Panc1 (cell line): ENCODE measurements around the gene NSMCE1. TPM values are rescaled to one million over a fixed set of nuclear protein-coding genes. Genes with fewer than 3 reads are reported as not detected.
A peak's percentile ranks its signal among the peaks of the same experiment; 100 is the strongest.

ENCODE experiments used
- ATAC-seq: fragments of 200-7000 bp; cut with Tn5 transposase; 2 replicates; pipeline ENCODE4 v1.9.1; 2020; ENCODE audit warnings: mild to moderate bottlenecking, moderate library complexity
- BruUV-seq: library from RNA; stranded (reverse); fragments of 400-500 nt; replicated peaks from 2 replicates; lab custom pipeline; 2021; lab: Mats Ljungman, UMichigan
- CTCF ChIA-PET: fragments of 300-600 bp; sonication (Branson Sonifier 250); formaldehyde crosslinking; loops from one replicate; lab custom pipeline; 2022; ENCODE audit warnings: antibody characterized with exemption; lab: Charles Lee
- POLR2A ChIA-PET: fragments of 300-600 bp; sonication (Branson Sonifier 250); formaldehyde crosslinking; loops from one replicate; lab custom pipeline; 2022; ENCODE audit warnings: antibody characterized with exemption; lab: Charles Lee
- DNase-seq: peaks from one replicate; pipeline ENCODE4 v3.0.0-alpha.2; 2010; ENCODE audit warnings: low read depth, low spot score
- H3K27ac ChIP-seq: 2 replicates; pipeline ENCODE4 v1.5.1; 2011; ENCODE audit warnings: mild to moderate bottlenecking, low read length, inconsistent platforms
- H3K27me3 ChIP-seq: fragments of 200-500 bp; sonication (Bioruptor generic); 2 replicates; pipeline ENCODE4 v1.6.0; 2014; ENCODE audit warnings: low read length, inconsistent platforms; ENCODE audit not compliant: control insufficient read depth, insufficient read depth
- H3K36me3 ChIP-seq: fragments of 200-500 bp; sonication (Bioruptor generic); 2 replicates; pipeline ENCODE4 v1.5.1; 2014; ENCODE audit warnings: inconsistent platforms, mild to moderate bottlenecking, low read length, moderate library complexity; ENCODE audit not compliant: control insufficient read depth, insufficient read depth
- H3K4me1 ChIP-seq: 2 replicates; pipeline ENCODE4 v1.5.1; 2011; ENCODE audit warnings: inconsistent platforms, mild to moderate bottlenecking, low read length, moderate library complexity; ENCODE audit not compliant: control insufficient read depth, insufficient read depth
- H3K4me3 ChIP-seq, 2 experiments: 2 replicates each; pipeline ENCODE4 v1.5.1; 2011 to 2012; ENCODE audit warnings: low read depth in 2 of 2, low read length in 2 of 2, mild to moderate bottlenecking in 2 of 2, inconsistent platforms in 1 of 2, moderate library complexity in 1 of 2
- H3K9me3 ChIP-seq: fragments of 200-500 bp; sonication (Bioruptor generic); 2 replicates; pipeline ENCODE4 v1.5.1; 2014; ENCODE audit warnings: low read depth, mild to moderate bottlenecking, inconsistent platforms, low read length, moderate library complexity; ENCODE audit not compliant: control insufficient read depth, insufficient read depth
- CTCF ChIP-seq: fragments of 450-650 bp; IDR thresholded peaks from 2 replicates; pipeline ENCODE4 v1.5.1; 2017; ENCODE audit warnings: mild to moderate bottlenecking
- POLR2AphosphoS5 ChIP-seq: IDR thresholded peaks from 2 replicates; pipeline ENCODE4 v1.6.1; 2012; ENCODE audit warnings: mild to moderate bottlenecking, low read depth, low read length, moderate library complexity
- REST ChIP-seq, 2 experiments: IDR thresholded peaks; 2 replicates each; pipeline ENCODE4 v1.6.1; 2011 to 2012; ENCODE audit warnings: low read depth in 2 of 2, control low read depth in 1 of 2, low read length in 1 of 2, mild to moderate bottlenecking in 1 of 2, moderate library complexity in 1 of 2; ENCODE audit not compliant: insufficient read depth in 1 of 2
- SIN3A ChIP-seq: IDR thresholded peaks from 2 replicates; pipeline ENCODE4 v1.6.1; 2012; ENCODE audit warnings: low read depth, mild to moderate bottlenecking, low read length, moderate library complexity, borderline replicate concordance; ENCODE audit not compliant: insufficient read depth
- TCF7L2 ChIP-seq: IDR thresholded peaks from 2 replicates; pipeline ENCODE4 v1.6.1; 2011; ENCODE audit warnings: mild to moderate bottlenecking, low read depth, low read length, inconsistent platforms
- in situ Hi-C: cut with HindIII; loops from 2 replicates; pipeline ENCODE4 v1.10.0; 2016; ENCODE audit warnings: low sequenced_read_pairs, low pct_unique_long_range_greater_than_20kb
- intact Hi-C: fragments of 100-400 bp; cut with micrococcal nuclease; formaldehyde crosslinking; loops from one replicate; pipeline ENCODE4 v1.10.0; 2022; ENCODE audit not compliant: unreplicated experiment
- total RNA-seq: library from RNA; stranded (reverse); gene quantifications from one replicate; pipeline ENCODE4 v1.2.1, GENCODE V29; 2021; ENCODE audit not compliant: unreplicated experiment

NSMCE1 gene
- total RNA-seq, 1 experiment from 2014 or later = 48.2 TPM

DNA sequence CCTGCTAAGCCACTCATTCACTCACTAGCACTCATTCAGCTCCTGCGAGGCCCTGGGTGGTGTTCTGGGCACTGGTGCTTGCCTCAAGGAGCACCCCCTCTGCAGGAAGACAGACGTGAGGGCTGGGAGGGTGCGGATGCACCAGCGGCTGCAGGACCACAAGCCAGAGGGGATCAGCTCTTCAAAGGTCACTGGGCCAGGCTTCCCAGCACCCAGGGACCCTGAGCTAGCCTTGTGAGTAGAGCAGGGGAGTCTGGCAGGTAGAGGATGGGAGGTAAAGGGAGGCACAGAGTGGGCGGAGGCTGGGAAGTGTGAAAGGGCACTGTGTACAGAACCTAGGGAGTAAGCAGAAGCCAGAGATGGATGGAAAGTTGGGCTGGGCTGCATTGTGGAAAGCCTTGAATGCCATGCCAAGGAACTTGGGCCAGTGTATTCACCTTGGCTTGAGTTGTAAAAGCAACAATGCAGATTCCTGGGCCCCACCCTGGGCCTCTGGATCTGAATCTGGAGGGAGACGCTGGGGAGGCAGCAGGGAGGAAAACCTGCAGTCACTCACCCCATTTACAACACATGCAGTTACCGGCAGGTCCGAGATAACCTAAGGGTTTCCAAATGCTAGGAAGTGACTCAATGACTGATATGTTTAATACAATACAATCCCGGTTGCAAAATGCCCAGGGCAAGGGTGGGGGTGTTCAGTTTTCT is 46.9 kb upstream of the NSMCE1 start:
- Histone ChIP-seq H3K27me3 (no peaks in the 10 kb centered on the region), H3K27ac (0 out of 2 replicates have a peak overlapping the region, but pooled peaks have one; percentile 5), H3K9me3 (no peaks in the 10 kb centered on the region), H3K4me3 (peak overlapping the region in 1 of 2 experiments; percentile 88; a peak in 2 of 4 replicates), H3K36me3 (no peaks in the 10 kb centered on the region; the same call in 1 of the 2 replicates), H3K4me1 (peaks cover 14% of the 10 kb centered on the region)
- intact Hi-C loops = no loop called here
- DNase-seq = no peak
- TF ChIP-seq CTCF = no peak
- TF ChIP-seq REST (IDR thresholded peaks at IDR 0.05; ENCODE audit: insufficient read depth in 1 of 2, low read depth in 2 of 2, low read length in 1 of 2) = no peak
- TF ChIP-seq TCF7L2 = no peak
- no peak for TF ChIP-seq SIN3A
- TF ChIP-seq POLR2AphosphoS5 = no peak
- ChIA-PET CTCF (interaction anchor here (0.6 kb wide), 1 partner anchor 68 kb away, joined by 6 read pairs; no protein-coding TSS in a partner anchor), POLR2A (no interaction called here)
- peak; percentile 13; the same call in 1 of the 2 replicates for ATAC-seq
- BruUV-seq = TSS peak; percentile 51
- in situ Hi-C loops = no loop called here

DNA sequence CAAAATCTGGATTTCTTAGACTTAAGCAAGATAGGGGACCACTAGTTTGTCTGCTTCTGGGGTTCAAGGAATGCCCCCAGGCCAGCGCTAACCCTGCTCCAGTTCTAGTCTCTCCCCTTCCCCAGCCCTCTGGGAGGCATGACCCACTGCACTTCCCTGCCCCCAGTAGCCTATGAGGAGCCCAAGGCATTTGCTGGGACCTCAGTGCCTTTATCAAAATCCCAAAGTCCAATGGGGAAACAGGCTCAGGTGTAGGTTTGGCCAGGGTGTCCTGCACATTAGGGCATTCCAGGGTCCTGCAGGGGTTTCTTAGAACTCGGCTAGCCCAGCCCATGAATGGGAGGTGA is 46.4 kb upstream of the NSMCE1 start:
- Histone ChIP-seq H3K27ac (0 out of 2 replicates have a peak overlapping the region, but pooled peaks have one; percentile 5), H3K4me1 (peaks cover 14% of the 10 kb centered on the region), H3K9me3 (no peaks in the 10 kb centered on the region), H3K36me3 (no peaks in the 10 kb centered on the region; the same call in 1 of the 2 replicates), H3K27me3 (no peaks in the 10 kb centered on the region), H3K4me3 (peak overlapping the region; percentile 78 to 88; a peak in 3 of 4 replicates)
- CTCF ChIA-PET = no interaction called here
- no peak for DNase-seq
- ATAC-seq = no peak
- intact Hi-C loops (no loop called here), in situ Hi-C loops (no loop called here)
- TF ChIP-seq POLR2AphosphoS5 = no peak
- no peak for TF ChIP-seq CTCF
- no peak for TF ChIP-seq TCF7L2
- no peak for TF ChIP-seq REST (IDR thresholded peaks at IDR 0.05; ENCODE audit: insufficient read depth in 1 of 2, low read depth in 2 of 2, low read length in 1 of 2)
- TF ChIP-seq SIN3A = no peak
- BruUV-seq = no TSS peak
- POLR2A ChIA-PET = no interaction called here
